Central memory CD8-positive, alpha-beta T cell (primary cell): ENCODE measurements around the gene MMAB.

Experiments used
- ATAC-seq: fragments of 150-1000 bp; cut with Tn5 transposase; replicated peaks from 2 replicates; pipeline ENCODE4 v1.10.0; 2022; ENCODE audit warnings: mild to moderate bottlenecking, moderate FRiP score, moderate number of reproducible peaks; ENCODE audit not compliant: poor library complexity, severe bottlenecking; ENCODE audit errors: extremely low read depth
- DNase-seq, 2 donors: peaks; one replicate each; pipeline ENCODE4 v3.0.0; 2021; ENCODE audit warnings: low spot score in 2 of 2
- H3K27ac Mint-ChIP-seq: one replicate; pipeline ENCODE4 v1.8.0; 2022; ENCODE audit warnings: low read depth, mild to moderate bottlenecking, moderate library complexity, mixed read lengths
- H3K27me3 Mint-ChIP-seq: one replicate; pipeline ENCODE4 v1.8.0; 2022; ENCODE audit warnings: mixed read lengths
- H3K36me3 Mint-ChIP-seq: one replicate; pipeline ENCODE4 v1.8.0; 2022; ENCODE audit warnings: mild to moderate bottlenecking, moderate library complexity, mixed read lengths; ENCODE audit not compliant: insufficient read depth
- H3K4me1 Mint-ChIP-seq: one replicate; pipeline ENCODE4 v1.8.0; 2022; ENCODE audit warnings: mixed read lengths
- H3K4me3 Mint-ChIP-seq: one replicate; pipeline ENCODE4 v1.8.0; 2022; ENCODE audit warnings: mild to moderate bottlenecking, moderate library complexity, mixed read lengths
- H3K9me3 Mint-ChIP-seq: one replicate; pipeline ENCODE4 v1.8.0; 2022; ENCODE audit warnings: mixed read lengths

Gene MMAB

DNA sequence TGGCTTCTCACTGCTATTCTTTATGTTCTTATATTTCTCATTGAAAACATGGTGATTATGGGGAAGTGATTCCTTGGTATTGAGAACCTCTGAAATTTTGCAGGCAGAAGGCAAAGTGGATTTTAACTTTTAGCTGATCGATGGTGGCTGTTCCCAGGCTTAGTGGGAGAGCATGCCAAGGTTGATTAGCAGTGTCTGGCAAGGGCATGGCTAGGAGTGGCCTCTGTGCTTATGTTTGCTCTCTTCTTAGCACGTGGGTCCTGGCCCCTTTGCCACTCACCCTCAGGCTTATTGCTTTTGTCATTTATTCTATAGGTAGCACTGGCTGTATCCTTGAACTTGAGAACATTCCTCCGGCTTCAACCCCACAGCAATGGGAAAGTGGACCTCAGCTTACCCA, 2.4 kb upstream of the MMAB start:
- H3K27ac Mint-ChIP-seq = no peak overlapping the region
- H3K4me1 Mint-ChIP-seq = peaks cover 27% of the 10 kb centered on the region
- ATAC-seq = no peak
- peaks cover 23% of the 10 kb centered on the region for H3K36me3 Mint-ChIP-seq
- no peaks in the 10 kb centered on the region for H3K9me3 Mint-ChIP-seq
- no peak overlapping the region for H3K4me3 Mint-ChIP-seq
- DNase-seq = no peak
- no peaks in the 10 kb centered on the region for H3K27me3 Mint-ChIP-seq

GRCh38 chr12:109573914-109574244, 575 bp upstream of the MMAB start:
- Mint-ChIP-seq H3K9me3 (no peaks in the 10 kb centered on the region), H3K4me3 (peak overlapping the region; percentile 95), H3K4me1 (peaks cover 27% of the 10 kb centered on the region), H3K27me3 (no peaks in the 10 kb centered on the region), H3K27ac (peak overlapping the region; percentile 97), H3K36me3 (peaks cover 23% of the 10 kb centered on the region)
- DNase-seq (no peak), ATAC-seq (peak; percentile 6)

DNA sequence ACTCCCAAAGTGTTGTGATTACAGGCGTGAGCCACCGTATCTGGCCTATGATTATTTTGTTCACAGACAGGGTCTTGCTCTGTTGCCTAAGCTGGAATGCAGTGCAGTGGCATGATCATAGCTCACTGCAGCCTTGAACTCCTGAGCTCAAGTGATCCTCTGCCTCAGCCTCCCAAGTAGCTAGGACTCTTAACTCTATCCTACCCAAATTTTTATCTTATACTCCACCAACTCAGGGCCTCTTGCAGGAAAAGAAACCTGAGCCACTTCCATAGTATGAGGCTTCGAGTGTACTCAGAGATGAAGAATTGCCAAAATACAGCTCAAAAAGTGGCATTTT, 828 bp downstream of the MMAB start:
- H3K36me3 Mint-ChIP-seq = peaks cover 26% of the 10 kb centered on the region
- peaks cover 27% of the 10 kb centered on the region for H3K4me1 Mint-ChIP-seq
- ATAC-seq = no peak
- peak overlapping the region; percentile 95 for H3K4me3 Mint-ChIP-seq
- peak overlapping the region; percentile 97 for H3K27ac Mint-ChIP-seq
- H3K9me3 Mint-ChIP-seq = no peaks in the 10 kb centered on the region
- DNase-seq = no peak
- H3K27me3 Mint-ChIP-seq = no peaks in the 10 kb centered on the region

DNA sequence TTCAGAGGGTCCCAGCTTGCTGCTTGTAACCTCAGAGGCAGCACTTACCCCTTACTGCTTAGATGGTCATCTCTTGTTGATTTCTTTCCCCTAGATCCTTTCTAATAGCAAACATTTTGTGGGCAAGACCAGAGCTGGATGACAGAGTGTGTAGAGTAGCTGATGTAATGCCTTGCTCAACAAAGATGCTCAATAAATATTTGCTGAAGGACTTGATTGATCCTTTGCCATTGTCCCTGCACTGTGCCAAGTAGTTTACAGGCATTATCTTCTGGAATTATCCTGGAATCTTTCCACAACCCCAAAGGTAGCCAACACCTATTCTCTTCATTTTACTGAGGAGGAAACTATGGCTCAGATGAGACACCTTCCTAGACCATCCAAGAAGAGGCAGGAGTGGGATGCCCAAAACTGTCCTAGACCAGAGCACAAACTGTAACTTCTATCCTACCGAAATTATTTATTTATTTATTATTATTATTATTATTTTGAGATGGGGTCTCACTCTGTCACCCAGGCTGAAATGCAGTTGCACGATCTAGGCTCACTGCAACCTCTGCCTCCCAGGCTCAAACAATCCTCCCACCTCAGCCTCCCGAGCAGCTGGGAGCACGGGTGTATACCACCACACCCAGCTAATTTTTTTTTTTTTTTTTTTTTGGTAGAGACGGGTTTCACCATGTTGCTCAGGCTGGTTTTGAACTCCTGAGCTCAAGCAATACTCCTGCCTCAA, 1.4 kb downstream of the MMAB start:
- peak overlapping the region; percentile 97 for H3K27ac Mint-ChIP-seq
- no peaks in the 10 kb centered on the region for H3K27me3 Mint-ChIP-seq
- H3K4me1 Mint-ChIP-seq = peaks cover 27% of the 10 kb centered on the region
- peaks cover 26% of the 10 kb centered on the region for H3K36me3 Mint-ChIP-seq
- DNase-seq (no peak), ATAC-seq (no peak)
- H3K4me3 Mint-ChIP-seq = no peak overlapping the region
- no peaks in the 10 kb centered on the region for H3K9me3 Mint-ChIP-seq

GRCh38 chr12:109568486-109568885, 4.8 kb downstream of the MMAB start:
- DNase-seq = no peak
- H3K36me3 Mint-ChIP-seq = peaks cover 28% of the 10 kb centered on the region
- no peak overlapping the region for H3K27ac Mint-ChIP-seq
- no peak overlapping the region for H3K4me3 Mint-ChIP-seq
- no peak for ATAC-seq
- no peaks in the 10 kb centered on the region for H3K27me3 Mint-ChIP-seq
- peaks cover 11% of the 10 kb centered on the region for H3K4me1 Mint-ChIP-seq
- no peaks in the 10 kb centered on the region for H3K9me3 Mint-ChIP-seq

- H3K36me3 Mint-ChIP-seq = peaks cover 22% of the 10 kb centered on the region
- DNase-seq = no peak
- peaks cover 6% of the 10 kb centered on the region for H3K4me1 Mint-ChIP-seq
- H3K4me3 Mint-ChIP-seq = no peak overlapping the region
- ATAC-seq = no peak
- H3K9me3 Mint-ChIP-seq = no peaks in the 10 kb centered on the region
- no peaks in the 10 kb centered on the region for H3K27me3 Mint-ChIP-seq
- H3K27ac Mint-ChIP-seq = no peak overlapping the region
Measured at GRCh38 chr12:109567967-109568366, 5.3 kb downstream of the MMAB start.

- DNase-seq (no peak), ATAC-seq (no peak)
- Mint-ChIP-seq H3K4me1 (no peaks in the 10 kb centered on the region), H3K27ac (no peak overlapping the region), H3K4me3 (no peak overlapping the region), H3K36me3 (peaks cover 22% of the 10 kb centered on the region), H3K9me3 (no peaks in the 10 kb centered on the region), H3K27me3 (no peaks in the 10 kb centered on the region)
Measured at GRCh38 chr12:109567296-109567695, 6.0 kb downstream of the MMAB start.

GRCh38 chr12:109566424-109566823, 6.9 kb downstream of the MMAB start:
- H3K4me3 Mint-ChIP-seq = no peak overlapping the region
- no peaks in the 10 kb centered on the region for H3K4me1 Mint-ChIP-seq
- H3K9me3 Mint-ChIP-seq = no peaks in the 10 kb centered on the region
- no peak for DNase-seq
- no peaks in the 10 kb centered on the region for H3K27me3 Mint-ChIP-seq
- ATAC-seq = no peak
- no peak overlapping the region for H3K27ac Mint-ChIP-seq
- H3K36me3 Mint-ChIP-seq = peaks cover 22% of the 10 kb centered on the region

GRCh38 chr12:109563291-109564284, 9.7 kb downstream of the MMAB start:
- no peak overlapping the region for H3K27ac Mint-ChIP-seq
- no peak for DNase-seq
- no peak overlapping the region for H3K4me3 Mint-ChIP-seq
- H3K4me1 Mint-ChIP-seq = no peaks in the 10 kb centered on the region
- no peaks in the 10 kb centered on the region for H3K27me3 Mint-ChIP-seq
- no peak for ATAC-seq
- no peaks in the 10 kb centered on the region for H3K9me3 Mint-ChIP-seq
- peaks cover 17% of the 10 kb centered on the region for H3K36me3 Mint-ChIP-seq

DNA sequence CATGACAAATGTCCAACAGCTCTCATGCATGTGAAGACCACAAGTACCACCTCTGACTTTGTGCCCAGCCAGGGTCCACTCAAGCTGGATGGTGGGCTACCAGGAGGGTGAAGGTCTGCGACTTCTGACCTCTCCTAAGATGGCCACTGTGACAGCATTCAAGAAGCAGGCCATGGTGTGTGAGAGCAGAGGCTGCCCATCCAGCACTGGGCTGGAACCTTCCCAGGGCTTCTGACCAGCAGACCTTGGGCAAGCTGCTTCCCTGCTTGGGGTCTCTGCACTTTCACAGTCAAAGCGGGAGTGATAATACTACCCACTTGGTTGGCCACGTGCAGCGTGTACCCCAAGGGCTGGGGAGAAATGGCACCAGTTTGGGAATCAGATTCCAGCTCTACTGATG, 10.4 kb downstream of the MMAB start:
- Mint-ChIP-seq H3K27me3 (no peaks in the 10 kb centered on the region), H3K36me3 (peaks cover 12% of the 10 kb centered on the region), H3K27ac (no peak overlapping the region), H3K4me1 (no peaks in the 10 kb centered on the region), H3K9me3 (no peaks in the 10 kb centered on the region), H3K4me3 (no peak overlapping the region)
- no peak for DNase-seq
- ATAC-seq = no peak

DNA sequence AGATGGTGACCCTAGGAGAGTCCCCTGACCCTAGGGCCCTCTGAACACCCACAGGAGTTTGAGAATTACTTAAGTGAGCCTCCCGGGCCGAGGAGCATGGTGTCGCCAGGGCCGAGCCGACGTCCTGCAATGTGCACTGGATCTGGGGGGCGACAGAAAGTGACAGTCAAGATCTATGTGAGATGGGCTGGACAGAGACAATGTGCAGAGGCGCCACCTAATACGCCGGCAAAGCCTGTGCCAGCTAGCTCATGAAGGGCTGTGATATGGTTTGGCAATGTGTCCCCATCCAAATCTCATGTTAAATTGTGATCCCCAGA, 11.6 kb downstream of the MMAB start:
- Mint-ChIP-seq H3K9me3 (no peaks in the 10 kb centered on the region), H3K4me3 (no peak overlapping the region), H3K36me3 (peaks cover 11% of the 10 kb centered on the region), H3K4me1 (no peaks in the 10 kb centered on the region), H3K27me3 (no peaks in the 10 kb centered on the region), H3K27ac (no peak overlapping the region)
- DNase-seq (no peak), ATAC-seq (no peak)

DNA sequence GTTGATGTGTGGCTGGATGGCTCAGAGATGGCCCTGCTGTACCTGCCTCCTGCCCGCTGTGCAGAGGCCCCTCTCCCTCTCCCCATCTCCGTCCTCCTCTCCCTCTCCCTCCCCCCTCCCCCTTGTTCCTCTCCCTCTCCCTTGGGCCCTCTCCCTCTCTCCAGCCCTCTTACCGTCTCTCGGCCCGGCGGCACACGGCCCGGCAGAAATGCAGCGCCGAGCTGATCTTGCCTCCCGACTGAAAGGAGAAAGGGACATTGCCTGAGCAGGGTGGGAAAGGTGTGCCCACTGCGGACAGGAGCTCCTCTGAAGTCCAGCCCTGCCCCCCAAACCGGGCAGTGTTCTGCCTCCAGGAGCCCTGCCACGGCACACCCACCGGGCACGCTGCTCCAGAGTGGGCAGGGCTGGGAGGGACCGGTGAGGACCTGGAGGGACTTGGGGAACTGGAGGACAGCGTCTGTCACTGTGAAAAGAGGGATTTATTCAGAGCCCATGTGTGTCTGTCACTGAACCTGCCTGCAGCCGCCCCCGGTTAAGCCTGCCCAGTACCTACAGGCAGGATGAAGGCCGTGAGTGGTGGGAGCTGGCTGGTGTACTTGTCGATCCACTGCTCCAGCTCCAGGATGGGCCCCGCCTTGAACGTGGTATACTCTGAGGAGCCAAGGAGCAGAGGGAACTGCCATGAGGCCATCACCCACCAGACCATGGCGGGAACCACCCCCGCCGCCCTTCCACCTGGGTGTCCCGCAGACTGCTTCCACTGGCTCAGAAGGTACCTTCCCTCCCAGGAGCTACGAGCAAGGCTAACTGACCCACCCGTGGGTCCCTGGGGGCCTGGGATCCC, 12.2 kb downstream of the MMAB start:
- H3K36me3 Mint-ChIP-seq = peaks cover 11% of the 10 kb centered on the region
- no peak overlapping the region for H3K4me3 Mint-ChIP-seq
- no peaks in the 10 kb centered on the region for H3K4me1 Mint-ChIP-seq
- no peak for DNase-seq
- no peaks in the 10 kb centered on the region for H3K9me3 Mint-ChIP-seq
- no peaks in the 10 kb centered on the region for H3K27me3 Mint-ChIP-seq
- no peak overlapping the region for H3K27ac Mint-ChIP-seq
- ATAC-seq = no peak
